Kidney (tissue), 14 donors: ENCODE data around the gene ATG16L2. TPM values are rescaled to one million over a fixed set of nuclear protein-coding genes. Genes with fewer than 3 reads are reported as not detected.

Experiments
- DNase-seq, 5 donors: peaks; one replicate each; pipeline ENCODE4 v3.0.0-alpha.2; 2013 to 2020
- FAIRE-seq: peaks from 2 replicates; lab custom pipeline; 2012; peaks lifted over from hg19 to GRCh38; lab: Jason Lieb, UNC
- H3K27ac ChIP-seq, 2 donors: one replicate each; pipeline ENCODE4 v1.7.0; 2013; ENCODE audit warnings: low read depth in 2 of 2, low read length in 2 of 2, inconsistent platforms in 1 of 2
- H3K27me3 ChIP-seq: one replicate; pipeline ENCODE4 v1.7.1; 2013; ENCODE audit warnings: low read length, inconsistent platforms; ENCODE audit not compliant: control insufficient read depth, insufficient read depth
- H3K36me3 ChIP-seq, 3 donors: one replicate each; pipeline versions ENCODE4 v1.7.0 to v1.7.1; 2013; ENCODE audit warnings: low read length in 3 of 3, control low read depth in 1 of 3, inconsistent platforms in 1 of 3; ENCODE audit not compliant: insufficient read depth in 3 of 3, control insufficient read depth in 2 of 3
- H3K4me1 ChIP-seq, 3 donors: one replicate each; pipeline versions ENCODE4 v1.7.0 to v1.7.1; 2013; ENCODE audit warnings: low read length in 3 of 3, inconsistent platforms in 1 of 3, low read depth in 1 of 3; ENCODE audit not compliant: control insufficient read depth in 2 of 3, insufficient read depth in 2 of 3
- H3K4me3 ChIP-seq, 3 donors: one replicate each; pipeline versions ENCODE4 v1.7.0 to v1.8.1; 2013; ENCODE audit warnings: low read length in 3 of 3, control low read depth in 1 of 3, inconsistent platforms in 1 of 3
- H3K9ac ChIP-seq, 3 donors: one replicate each; pipeline versions ENCODE4 v1.7.0 to v1.7.1; 2013; ENCODE audit warnings: low read length in 3 of 3, control low read depth in 1 of 3, inconsistent platforms in 1 of 3
- H3K9me3 ChIP-seq, 3 donors: one replicate each; pipeline versions ENCODE4 v1.7.0 to v1.7.1; 2013; ENCODE audit warnings: low read length in 3 of 3, control low read depth in 1 of 3, inconsistent platforms in 1 of 3; ENCODE audit not compliant: control insufficient read depth in 2 of 3, insufficient read depth in 1 of 3
- intact Hi-C: fragments of 100-400 bp; cut with DNase I; formaldehyde crosslinking; loops from one replicate; pipeline ENCODE4 v1.11.1; 2022
- polyA plus RNA-seq: library from polyadenylated mRNA; stranded (reverse); fragments of 350-450 nt; fragmentation: Illumina TruSeq; extraction: RNeasy Lipid Tissue Mini Kit (QIAGEN cat#74804); gene quantifications from one replicate; pipeline ENCODE4 v1.2.3, GENCODE V29; 2014; ENCODE audit warnings: low read depth, low replicate concordance; ENCODE audit not compliant: insufficient read depth
- total RNA-seq: library from RNA; stranded (reverse); fragmentation: NEBNext Ultra II Directional; extraction: Animal tissue kit (Norgen Biotek cat#: 25700); gene quantifications from one replicate; pipeline ENCODE4 v1.2.1, GENCODE V29; 2021
- TF ChIP-seq, protein P1 (sequence below): IDR thresholded peaks from 3 replicates; pipeline ENCODE4 v1.5.1; 2012; ENCODE audit warnings: mild to moderate bottlenecking, moderate library complexity, borderline replicate concordance; ENCODE audit not compliant: insufficient read depth; ENCODE audit errors: extremely low read depth
- donor health status: control.
- donor health status: control.
- donor health status: control.
- donor health status: control.
- donor health status: control.
- donor health status: DM: yes; HTN: yes; CAD: no.
- donor health status: Normal renal cell carcinoma (clear cell type).

The ATG16L2 gene
- total and polyA plus RNA-seq, 2 donors from 2014 or later, result 16.1 to 38.6 TPM

DNA sequence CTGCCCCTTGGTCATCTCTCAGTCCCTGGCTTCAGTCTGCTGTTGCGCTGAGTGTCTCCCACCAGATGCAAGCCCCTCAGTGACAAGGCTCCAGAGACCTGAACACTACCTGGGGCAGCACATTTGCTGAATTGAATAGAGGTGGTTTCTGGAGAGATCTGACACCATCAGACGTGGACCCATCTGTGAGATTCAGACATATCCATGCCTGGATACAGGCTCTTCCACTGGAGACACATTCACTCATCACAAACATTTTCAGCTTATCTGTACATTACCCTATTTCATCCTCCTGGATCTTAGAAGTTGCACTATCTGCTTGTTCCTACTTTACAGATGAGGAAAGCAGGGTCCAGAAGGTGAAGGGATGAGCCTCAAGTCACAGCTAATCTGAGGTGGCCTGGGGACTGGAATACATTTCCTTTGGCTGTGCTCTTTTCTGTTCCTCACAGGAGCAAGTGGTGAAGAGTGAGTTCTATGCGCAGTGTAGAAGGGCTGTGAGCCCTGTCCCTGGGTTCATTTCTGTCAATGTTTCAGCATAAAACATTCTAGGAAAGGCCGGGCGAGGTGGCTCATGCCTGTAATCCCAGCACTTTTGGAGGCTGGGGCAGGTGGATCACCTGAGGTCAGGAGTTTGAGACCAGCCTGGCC is 19.0 kb downstream of the ATG16L2 start:
- H3K27ac ChIP-seq, result peak overlapping the region; percentile 14 to 76
- FAIRE-seq (no peak), DNase-seq (peak in 1 of 5 donors; percentile 8)
- no peaks in the 10 kb centered on the region for H3K27me3 ChIP-seq
- peak overlapping the region in 1 of 3 donors; percentile 35 for H3K9ac ChIP-seq
- intact Hi-C loops, result loop anchor here (5.0 kb wide), 1 partner anchor 344 kb away; no protein-coding TSS in a partner anchor
- TF ChIP-seq, protein P1, sequence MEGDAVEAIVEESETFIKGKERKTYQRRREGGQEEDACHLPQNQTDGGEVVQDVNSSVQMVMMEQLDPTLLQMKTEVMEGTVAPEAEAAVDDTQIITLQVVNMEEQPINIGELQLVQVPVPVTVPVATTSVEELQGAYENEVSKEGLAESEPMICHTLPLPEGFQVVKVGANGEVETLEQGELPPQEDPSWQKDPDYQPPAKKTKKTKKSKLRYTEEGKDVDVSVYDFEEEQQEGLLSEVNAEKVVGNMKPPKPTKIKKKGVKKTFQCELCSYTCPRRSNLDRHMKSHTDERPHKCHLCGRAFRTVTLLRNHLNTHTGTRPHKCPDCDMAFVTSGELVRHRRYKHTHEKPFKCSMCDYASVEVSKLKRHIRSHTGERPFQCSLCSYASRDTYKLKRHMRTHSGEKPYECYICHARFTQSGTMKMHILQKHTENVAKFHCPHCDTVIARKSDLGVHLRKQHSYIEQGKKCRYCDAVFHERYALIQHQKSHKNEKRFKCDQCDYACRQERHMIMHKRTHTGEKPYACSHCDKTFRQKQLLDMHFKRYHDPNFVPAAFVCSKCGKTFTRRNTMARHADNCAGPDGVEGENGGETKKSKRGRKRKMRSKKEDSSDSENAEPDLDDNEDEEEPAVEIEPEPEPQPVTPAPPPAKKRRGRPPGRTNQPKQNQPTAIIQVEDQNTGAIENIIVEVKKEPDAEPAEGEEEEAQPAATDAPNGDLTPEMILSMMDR, result no peak
- H3K4me3 ChIP-seq, result no peak overlapping the region
- H3K9me3 ChIP-seq, result no peaks in the 10 kb centered on the region
- peaks cover 0 to 17% (median 0%) of the 10 kb centered on the region in 3 donors for H3K4me1 ChIP-seq
- H3K36me3 ChIP-seq, result peaks cover 0 to 4% (median 2%) of the 10 kb centered on the region in 3 donors

DNA sequence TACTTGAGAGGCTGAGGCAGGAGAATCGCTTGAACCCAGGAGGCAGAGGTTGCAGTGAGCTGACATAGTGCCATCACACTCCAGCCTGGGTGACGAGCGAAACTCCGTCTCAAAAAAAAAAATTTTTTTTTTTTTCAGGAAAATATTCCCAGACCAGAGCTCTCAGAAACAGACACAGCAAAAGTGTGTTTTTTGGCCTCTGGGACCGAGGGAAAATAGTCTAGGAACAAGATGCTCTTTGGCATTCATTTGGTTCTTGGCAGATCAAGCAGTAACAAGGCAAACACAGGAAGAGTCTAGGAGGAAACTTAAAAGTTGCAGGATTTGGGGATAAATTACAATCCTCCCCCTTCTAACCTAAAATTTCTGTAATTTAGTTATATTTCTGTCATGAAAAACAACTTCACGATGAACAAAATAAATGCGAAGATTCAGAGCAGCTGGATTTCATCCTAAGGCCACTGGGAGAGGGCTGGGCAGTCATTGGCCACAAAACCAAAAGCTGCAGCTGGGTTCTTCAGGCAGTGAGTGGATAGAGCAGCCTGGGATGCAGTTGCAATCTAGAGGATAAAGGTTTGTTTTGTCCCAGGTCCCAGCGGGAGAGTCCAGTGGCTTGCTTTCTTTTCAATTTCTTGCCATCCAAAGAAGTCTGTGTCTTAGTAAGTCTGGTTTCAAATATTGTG is 19.7 kb downstream of the ATG16L2 start:
- Histone ChIP-seq H3K27me3 (no peaks in the 10 kb centered on the region), H3K4me1 (peaks cover 0 to 17% (median 0%) of the 10 kb centered on the region in 3 donors), H3K9me3 (no peaks in the 10 kb centered on the region), H3K27ac (peak overlapping the region; percentile 2 to 23), H3K4me3 (no peak overlapping the region), H3K9ac (no peak overlapping the region), H3K36me3 (peaks cover 0 to 4% (median 2%) of the 10 kb centered on the region in 3 donors)
- TF ChIP-seq, protein P1, result no peak
- peak in 3 of 5 donors; percentile 23 to 91 (median 69) for DNase-seq
- FAIRE-seq, result no peak
- intact Hi-C loops, result loop anchor here (5.0 kb wide), 1 partner anchor 343 kb away; no protein-coding TSS in a partner anchor

DNA sequence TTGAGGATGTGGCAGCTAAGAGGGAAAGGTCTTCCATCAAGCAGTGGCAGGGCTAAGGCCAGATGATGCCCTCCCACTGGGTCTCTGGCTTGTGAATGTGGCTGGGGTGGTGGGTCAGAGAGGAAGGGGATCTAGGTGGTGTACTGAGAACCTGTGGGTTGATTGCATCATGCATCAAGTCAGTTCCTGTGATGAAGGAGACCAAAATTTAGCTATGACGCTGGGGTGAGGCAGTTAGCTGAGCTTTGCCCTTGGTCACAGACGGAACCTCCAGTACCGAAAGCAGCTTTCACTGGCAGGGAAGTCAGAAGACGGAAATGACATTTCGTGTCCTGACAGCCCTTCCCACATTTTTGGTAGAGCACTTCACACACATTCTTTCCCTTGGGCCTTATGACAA is 20.7 kb downstream of the ATG16L2 start:
- no peaks in the 10 kb centered on the region for H3K9me3 ChIP-seq
- FAIRE-seq (no peak), DNase-seq (no peak)
- peak overlapping the region in 1 of 3 donors; percentile 14 for H3K4me3 ChIP-seq
- intact Hi-C loops, result loop anchor here (5.0 kb wide), 1 partner anchor 342 kb away; no protein-coding TSS in a partner anchor
- peak overlapping the region; percentile 71 to 94 for H3K27ac ChIP-seq
- H3K36me3 ChIP-seq, result peaks cover 0 to 9% (median 4%) of the 10 kb centered on the region in 3 donors
- H3K4me1 ChIP-seq, result peaks cover 0 to 17% (median 0%) of the 10 kb centered on the region in 3 donors
- H3K27me3 ChIP-seq, result no peaks in the 10 kb centered on the region
- TF ChIP-seq, protein P1, result no peak
- peak overlapping the region in 1 of 3 donors; percentile 4 for H3K9ac ChIP-seq
